Measurements from ENCODE around the gene CEMIP2.

Gene CEMIP2

DNA sequence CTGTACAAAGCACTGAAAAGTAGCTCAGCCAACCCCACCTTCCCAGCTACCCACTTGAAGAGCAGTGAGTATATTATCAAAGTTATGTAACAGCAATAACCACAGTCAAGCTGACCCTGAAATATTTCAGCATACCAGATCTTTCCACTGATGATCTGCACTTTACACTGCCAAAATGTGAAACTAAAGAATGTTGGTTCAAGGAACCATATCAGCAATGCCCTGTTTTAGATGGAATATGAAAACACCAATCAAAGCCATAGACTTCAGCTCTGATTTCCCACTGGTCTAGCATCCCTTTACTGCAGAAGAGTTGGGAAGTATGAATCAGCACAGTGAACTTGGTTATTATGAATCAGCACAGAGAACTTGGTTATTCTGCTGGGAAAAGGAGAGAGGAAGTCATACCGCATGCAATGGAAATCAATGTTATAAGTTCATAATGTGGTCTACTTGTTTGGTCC lies 20.0 kb downstream of the CEMIP2 start:
- DNase-seq (ENCODE audit: low read depth in 3 of 3): no peak

DNA sequence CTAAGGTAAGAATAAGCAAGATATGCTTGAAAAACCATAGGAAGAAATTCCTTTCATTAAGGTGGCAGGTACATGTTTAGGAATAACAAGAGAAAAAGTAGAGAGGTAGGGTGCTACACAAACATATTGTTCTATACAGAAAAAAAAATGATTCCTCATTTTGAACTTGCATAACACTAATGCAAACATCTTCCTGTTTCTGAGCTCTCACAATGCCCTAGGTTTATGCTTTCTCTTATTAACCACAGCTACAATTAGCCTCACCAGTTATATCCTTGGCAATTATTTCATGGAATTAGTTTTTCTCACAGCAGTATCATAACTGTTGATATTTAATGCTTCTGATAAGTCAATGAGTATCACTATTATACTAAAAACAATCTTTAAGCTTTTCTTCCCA lies 20.7 kb downstream of the CEMIP2 start:
- no peak for DNase-seq (ENCODE audit: low read depth in 3 of 3)

DNA sequence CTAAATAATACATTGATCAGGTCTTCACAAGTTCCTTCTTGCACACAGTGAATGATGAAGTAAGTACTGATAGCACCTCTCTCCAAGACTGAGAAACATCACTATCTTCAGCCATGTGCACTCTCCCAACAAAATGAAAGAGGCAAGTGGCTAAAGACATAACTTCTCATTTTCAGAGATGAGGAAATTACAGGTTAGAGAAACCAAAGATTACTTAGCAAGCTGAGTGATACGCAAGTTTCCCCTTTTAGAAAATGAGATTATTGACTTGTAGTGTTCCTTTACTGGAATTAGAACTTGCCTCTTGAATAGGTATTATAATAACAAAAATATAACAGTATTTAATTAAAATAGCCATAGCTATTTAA lies 21.6 kb downstream of the CEMIP2 start:
- no peak for DNase-seq (ENCODE audit: low read depth in 3 of 3)

DNA sequence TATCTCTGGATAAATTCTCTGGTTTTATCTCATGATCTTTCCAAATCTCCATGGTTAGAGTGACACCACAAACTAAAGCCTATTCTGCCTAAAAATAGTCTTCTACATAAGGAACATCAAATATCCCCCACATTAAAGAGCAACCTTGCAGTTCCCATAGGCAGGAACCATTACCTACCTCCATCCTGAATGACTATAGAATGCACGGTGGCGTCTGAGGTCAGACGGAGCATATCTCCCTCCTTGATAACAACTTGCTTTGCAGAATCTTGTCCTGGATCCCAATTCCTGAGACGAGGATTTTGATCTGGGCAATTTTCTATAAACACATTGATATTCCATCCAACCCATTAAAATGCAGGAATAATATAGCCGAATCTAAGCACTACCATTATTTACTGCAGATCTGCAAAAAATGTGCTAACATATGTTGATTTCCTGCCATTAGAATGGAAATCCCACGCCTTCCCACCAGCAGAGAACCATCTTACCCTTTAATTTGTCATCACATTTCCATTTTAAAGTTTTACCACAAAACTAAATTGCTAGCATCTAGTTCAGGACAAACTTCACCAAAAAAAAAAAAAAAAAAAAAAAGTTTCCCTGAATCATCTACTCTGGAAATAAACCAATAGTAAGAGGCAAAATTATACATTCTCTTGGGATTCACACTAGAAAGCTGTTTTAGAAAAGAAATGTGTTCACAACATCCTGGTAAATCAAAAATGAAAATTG lies 22.1 kb downstream of the CEMIP2 start:
- no peak for DNase-seq (ENCODE audit: low read depth in 3 of 3)

DNA sequence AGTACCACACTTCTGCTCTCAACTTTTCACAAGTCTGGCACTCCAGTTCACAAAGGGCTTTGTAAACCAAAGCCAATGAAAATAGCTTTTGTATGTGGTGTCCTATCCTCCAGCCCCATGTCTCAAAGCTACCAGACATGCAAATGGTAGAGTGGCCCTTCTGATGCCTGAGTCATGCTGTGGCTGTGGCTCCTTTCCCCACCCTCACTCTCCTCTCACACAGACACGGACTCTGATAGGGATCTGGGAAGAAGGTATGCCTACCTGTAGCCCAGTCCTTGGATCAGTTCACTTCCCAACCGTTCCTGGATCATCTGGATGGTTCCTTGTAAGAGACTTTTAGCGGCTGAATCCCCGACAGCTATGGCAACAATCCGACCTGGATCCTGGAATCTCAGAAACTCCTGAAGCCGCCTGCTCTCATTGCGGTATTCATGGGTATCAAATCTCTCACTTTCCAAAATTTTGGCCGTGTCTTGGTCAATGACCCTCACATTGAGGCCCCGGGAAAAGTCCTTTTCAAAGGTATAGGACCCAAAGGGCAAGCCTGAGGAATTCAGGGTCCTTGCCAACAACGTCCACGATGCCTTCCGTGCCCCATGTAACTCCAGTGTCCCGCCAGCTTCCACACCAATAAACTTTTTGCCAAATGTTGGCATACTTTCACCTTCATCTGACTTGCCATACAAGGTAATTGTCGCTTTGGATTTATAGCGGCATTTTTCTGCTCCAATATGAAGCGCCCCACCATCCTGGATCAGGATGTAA lies 23.4 kb downstream of the CEMIP2 start:
- DNase-seq (ENCODE audit: low read depth in 3 of 3): no peak

DNA sequence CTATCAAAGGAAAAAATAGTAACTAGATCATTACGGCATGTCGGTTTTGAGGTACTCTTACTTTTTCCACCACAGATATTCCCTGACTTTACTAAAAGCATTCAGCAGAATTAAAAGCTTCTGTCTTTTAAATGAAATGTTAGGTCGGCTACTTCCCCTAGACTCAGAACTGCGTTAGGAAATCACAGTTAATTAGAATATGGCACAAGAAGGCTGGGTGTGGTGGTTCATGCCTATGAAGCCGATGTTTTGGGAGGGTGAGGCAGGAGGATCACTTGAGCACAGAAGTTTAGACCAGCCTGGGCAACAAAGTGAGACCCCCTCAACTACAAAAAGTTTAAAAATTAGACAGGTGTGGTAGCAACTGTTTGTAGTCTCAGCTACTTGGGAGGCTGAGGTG lies 24.4 kb downstream of the CEMIP2 start:
- DNase-seq (ENCODE audit: low read depth in 3 of 3): no peak

DNA sequence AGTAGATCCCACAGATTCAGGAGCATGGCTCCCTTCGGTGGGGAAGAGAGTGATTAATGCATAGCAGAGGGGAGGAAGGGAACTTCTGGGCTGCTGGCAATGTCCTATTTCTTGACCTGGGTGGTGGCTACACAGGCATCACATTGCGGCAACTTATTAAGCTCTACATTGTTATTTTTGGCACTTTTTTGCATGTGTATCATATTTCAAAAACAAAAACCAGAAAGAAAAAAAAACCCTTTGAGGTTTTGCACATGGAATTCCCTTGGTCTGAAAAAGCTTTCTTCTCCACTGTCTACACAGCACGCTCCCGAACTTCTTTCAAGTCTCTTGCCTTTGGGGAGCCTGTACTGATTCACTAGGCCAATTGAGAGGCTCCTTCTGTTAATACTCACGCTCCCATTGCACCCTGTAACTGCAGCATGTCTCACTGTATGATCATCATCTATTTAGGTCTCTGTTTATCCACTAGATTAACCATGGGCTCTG lies 25.1 kb downstream of the CEMIP2 start:
- no peak for DNase-seq (ENCODE audit: low read depth in 3 of 3)

DNA sequence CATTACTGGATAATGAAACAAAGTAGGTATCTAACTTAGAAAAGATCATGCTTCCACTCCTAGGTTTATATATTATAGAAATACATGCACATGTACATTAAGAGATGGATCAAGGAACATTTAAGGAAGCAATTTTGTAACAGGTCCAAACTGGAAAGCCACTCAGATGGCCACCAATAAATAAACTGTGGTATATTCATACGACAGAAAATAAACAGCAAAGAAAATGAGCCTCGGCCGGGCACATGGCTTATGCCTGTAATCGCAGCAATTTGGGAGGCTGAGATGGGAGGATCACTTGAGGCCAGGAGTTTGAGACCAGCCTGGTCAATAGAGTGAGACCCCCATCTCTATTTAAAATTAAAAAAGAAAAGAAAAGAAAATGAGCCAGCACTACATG lies 25.6 kb downstream of the CEMIP2 start:
- DNase-seq (ENCODE audit: low read depth in 3 of 3): no peak

DNA sequence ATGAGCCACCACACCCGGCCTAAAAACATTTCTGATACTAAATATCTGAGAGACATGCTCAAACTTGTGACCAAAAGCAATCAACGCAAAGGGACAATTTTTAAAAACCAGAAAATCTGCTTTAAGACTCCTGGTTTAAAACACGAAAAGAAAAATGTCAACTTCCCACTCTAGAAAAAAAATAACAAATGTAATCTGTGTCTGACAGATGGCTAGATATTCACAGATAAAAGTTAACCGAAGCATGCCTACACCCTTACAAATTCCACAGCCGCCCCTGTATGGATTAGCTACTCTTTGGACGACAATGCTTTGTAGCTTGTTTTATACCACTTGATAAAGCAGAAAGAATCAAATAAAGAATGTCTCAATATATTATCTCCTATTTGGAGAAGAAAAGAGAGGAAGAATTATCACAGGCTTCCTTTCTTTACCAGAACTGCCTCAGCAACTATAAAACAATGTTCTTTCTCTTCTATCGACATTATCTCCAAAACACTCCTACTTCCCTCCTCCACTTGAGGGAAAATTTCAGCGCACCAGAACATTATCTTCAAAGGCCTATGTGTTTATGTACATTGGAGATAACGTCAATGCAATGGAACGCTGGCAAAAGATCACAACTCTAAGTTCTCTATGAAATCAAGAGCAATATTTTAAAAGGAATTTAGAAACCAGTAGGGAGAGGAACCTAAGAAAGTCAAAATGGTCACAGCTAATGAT lies 26.2 kb downstream of the CEMIP2 start:
- no peak for DNase-seq (ENCODE audit: low read depth in 3 of 3)

DNA sequence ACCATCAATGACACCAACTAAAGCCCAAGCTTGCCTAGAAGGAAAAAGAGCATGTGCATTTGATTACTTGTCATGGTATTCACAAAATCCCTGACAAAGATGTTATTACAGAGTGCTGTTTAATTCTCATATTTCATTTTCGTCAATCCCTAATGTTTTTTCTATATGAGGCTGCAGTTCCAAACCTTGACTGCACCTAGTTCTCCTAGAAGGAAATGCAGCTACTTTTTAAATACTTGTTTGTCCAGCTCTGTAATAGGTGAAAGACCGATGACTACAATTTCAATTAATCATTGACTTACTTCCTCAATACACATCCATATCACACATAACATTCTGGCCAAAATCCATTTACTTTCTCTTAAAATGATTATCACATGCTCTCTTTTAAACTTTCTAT lies 28.1 kb downstream of the CEMIP2 start:
- no peak for DNase-seq (ENCODE audit: low read depth in 3 of 3)

DNA sequence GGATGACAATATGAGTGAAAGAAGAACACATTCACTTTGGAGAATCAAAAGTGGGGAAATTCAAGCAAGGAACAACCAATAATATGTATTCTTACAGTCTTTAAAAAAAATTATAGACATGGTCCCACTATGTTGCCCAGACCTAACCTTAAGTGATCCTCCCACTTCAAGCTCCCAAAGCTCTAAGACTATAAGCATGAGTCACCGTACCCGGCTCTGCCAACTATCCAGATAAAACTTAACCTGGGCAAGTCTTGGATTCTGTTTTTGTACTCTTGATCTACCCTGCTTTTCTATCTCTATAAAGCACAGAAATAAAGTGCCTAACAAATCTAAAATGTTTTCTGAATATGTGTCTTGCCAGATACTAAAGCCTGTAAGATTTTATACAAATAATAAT lies 30.9 kb downstream of the CEMIP2 start:
- no peak for DNase-seq (ENCODE audit: low read depth in 3 of 3)

DNA sequence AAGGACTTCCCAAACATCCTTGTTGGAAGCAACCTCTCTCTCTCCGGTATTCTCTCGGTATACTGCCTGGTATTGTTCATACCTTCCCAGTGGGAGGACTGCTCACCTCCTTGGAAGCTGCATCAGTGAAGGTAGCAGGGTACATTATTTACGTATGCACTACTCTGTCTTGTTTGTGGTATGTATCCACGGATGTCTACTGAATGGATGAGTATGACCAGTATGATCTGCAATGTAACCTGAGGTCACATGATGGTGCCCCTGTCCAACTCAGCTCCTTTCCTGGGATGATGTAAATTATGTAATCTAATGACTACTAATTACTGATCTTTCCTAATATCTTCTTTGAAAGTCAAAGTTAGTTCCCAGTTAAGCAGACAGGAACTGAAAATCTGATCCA lies 32.1 kb downstream of the CEMIP2 start:
- no peak for DNase-seq (ENCODE audit: low read depth in 3 of 3)

DNA sequence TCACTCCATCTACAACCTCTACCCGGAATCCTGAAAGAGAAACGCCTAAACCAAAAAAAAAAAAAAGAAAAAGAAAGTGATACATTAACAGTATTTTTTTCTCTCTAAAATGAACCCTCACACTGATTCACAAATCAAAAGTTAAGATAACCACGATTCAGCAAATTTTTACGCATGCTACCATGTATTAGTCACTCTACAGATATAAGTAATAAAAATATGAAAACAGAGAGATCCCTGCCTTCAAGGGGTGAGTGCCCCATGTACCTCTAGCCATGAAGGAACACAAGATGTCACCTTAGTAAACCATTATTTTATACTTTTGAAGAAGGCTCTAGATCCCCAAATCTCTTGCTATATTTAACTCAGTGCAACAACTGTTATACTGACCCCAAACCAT lies 33.4 kb downstream of the CEMIP2 start:
- no peak for DNase-seq (ENCODE audit: low read depth in 3 of 3)

DNA sequence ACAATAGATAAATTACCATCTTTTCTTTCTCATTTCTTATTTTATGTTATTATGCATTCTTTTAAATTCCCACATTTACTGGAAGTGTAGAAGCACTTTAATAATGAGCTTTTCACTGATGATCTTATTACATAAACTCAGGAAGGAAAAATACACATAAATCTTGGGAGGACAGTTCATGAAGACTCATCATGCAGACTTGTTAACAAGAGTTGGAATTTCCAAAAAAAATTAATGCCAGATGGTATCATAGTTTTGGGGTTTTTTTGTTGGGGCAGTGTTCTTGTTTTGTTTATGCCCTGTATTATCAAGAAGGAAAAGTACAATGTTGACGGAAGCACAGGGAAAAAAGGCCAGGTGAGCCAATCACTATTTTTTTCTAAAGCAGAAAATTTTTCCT lies 35.1 kb downstream of the CEMIP2 start:
- no peak for DNase-seq (ENCODE audit: low read depth in 3 of 3)

DNA sequence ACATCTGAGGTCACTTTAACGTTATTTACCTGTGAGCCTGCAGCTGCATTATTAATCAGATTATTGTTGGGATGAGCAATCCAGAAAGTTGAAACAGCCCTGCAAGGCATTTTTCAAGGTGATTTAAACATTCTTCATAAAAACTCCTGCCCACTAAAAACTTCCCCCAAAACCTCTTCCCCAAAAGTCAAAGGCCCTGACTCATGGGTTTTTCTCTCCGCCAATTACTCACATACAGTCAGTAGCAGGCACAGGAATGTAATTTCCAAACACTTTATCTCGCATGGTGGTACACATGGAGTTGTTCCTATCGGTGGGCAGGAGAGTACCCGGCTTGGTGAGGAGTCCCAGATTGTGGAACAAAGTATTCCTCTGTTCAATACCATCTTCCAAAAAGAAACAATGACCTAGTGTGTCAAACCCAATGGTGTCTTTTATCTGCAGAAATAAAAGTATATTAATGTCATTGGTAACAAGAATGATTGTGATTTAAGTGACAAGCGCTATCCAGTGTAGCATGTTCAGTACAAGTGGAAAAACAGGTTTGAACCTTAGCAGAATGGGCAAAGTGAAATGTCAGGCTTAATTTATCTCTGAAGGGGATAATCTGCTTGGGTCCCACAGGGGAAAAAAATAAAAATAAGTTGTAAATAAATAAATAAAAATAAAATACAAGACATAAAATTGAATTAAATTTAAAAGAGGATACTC lies 38.3 kb downstream of the CEMIP2 start:
- no peak for DNase-seq (ENCODE audit: low read depth in 3 of 3)

DNA sequence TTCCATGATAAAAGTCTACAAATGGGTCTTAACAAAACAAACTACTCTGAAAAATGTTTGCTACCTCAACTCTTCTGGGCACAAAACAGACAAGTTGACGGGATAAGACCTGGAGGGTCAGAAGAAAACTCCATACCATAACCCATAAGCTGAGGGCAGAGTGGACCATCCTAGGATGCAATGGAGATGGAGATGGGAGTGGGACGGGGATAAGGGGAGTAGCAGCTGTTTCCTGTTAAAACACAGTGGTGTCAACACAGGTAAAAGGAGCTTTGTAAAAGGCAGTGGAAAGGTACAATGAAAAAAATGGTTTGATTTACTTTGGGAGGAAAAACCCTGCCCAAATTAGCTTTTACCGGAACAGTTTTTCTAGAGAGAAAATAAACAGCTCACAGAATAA lies 41.6 kb downstream of the CEMIP2 start:
- no peak for DNase-seq (ENCODE audit: low read depth in 3 of 3)

DNA sequence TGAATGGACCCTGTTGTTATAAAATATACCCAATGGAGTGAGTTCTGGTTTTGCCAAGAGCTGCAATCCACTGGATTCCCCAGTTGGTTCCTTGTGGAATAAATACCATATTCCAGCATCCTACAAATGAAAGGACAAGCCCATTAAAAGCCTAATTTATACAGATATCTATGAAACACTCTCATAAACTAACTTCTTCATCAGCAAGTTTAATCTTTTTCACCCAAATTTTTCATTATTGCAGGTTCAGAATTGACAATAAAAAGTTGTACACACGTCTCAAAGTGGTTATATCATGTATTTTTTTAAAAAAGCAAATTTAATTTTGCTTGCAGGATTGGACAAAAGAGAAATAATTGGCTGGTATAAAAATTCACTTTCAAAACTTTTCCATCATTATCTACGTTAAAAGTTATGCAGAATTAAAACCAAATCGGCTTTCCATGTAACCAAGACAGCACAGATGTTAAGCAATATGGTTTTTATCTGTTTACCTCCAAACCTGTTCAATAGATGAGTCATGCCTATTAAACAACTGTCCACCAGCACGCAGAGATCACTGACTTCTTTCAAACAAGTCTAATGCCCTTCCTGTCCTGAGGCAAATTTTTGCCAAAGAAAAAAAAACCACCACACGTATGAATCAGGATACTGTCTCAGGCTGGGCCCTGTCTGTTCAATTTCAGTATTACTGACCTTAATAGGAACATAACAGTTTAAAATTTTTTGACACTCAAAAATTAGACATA lies 42.5 kb downstream of the CEMIP2 start:
- DNase-seq (ENCODE audit: low read depth in 3 of 3): no peak

DNA sequence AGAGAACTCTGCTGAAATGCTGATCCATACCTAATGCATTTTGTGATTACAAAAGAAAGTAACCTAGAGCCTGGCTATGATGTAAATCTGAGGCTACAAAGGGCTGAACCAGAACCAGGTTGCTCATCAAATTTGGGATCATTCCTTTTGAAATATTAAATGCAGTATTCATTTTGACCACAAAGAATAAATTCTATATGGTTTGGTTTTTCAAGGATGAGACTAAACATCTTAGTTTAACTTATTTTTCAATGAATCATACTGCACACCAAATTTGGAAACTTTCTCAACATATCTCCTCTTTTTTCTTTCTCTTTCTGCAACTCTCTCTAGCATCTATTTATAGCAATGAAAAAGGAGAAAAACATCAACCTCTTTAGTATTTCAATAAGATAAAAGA lies 46.5 kb downstream of the CEMIP2 start:
- DNase-seq (ENCODE audit: low read depth in 3 of 3): no peak

DNA sequence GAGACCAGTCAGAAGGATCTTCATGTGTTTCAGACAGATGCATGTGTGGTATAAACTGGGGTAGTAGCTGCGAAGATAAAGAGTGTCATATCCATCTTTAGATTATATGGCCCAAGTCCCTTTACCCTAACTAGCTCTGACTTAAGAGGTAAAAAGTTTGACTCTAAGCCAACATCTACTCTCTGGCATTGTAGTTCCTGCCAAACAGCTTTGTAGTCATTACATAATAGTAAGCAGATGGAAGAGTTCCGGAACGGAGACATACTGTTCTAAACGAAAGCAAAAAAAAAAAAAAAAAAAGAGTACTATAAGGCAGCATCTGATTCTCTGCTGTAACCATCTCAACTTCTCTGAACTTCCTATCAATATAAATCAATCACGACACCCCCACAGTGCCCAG lies 48.8 kb downstream of the CEMIP2 start:
- DNase-seq (ENCODE audit: low read depth in 3 of 3): no peak

DNA sequence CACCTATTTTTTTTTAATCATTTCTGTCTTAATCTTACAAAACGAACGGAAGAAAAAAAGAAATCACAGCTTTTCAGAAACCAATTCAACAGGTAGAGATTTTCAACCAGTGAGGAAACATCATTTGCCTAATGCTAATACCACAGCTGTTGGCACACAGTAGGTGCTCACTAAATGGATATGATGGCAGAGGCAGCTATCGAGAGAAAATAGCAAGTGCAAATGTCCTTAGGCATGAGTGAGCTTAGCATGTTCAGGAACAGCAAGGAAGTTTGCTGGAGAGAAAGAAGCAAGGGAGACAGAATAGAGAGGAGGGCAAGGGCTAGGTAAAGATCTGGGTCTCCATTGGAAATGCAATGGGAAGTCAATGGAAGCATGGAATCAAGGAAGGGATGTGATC lies 49.2 kb downstream of the CEMIP2 start:
- no peak for DNase-seq (ENCODE audit: low read depth in 3 of 3)
